HEK293 (cell line): ENCODE measurements around the gene PTPRJ.

Source experiments
- FEZF1 ChIP-seq: fragments of 450-650 bp; formaldehyde crosslinking; IDR thresholded peaks from 2 replicates; pipeline ENCODE4 v1.5.1; 2016; ENCODE audit warnings: missing biosample characterization, missing genetic modification characterization
- GFI1B ChIP-seq: fragments of 450-650 bp; formaldehyde crosslinking; IDR thresholded peaks from 2 replicates; pipeline ENCODE4 v1.5.1; 2016; ENCODE audit warnings: missing biosample characterization, missing genetic modification characterization
- PATZ1 ChIP-seq: fragments of 450-650 bp; formaldehyde crosslinking; IDR thresholded peaks from 2 replicates; pipeline ENCODE4 v1.5.1; 2016; ENCODE audit warnings: missing biosample characterization, missing genetic modification characterization
- PRDM6 ChIP-seq: fragments of 450-650 bp; formaldehyde crosslinking; IDR thresholded peaks from 2 replicates; pipeline ENCODE4 v1.5.1; 2017; ENCODE audit warnings: missing biosample characterization, missing genetic modification characterization
- SP7 ChIP-seq: fragments of 450-650 bp; formaldehyde crosslinking; IDR thresholded peaks from 2 replicates; pipeline ENCODE4 v1.5.1; 2016; ENCODE audit warnings: missing biosample characterization, missing genetic modification characterization
- ZBTB1 ChIP-seq: fragments of 450-650 bp; formaldehyde crosslinking; IDR thresholded peaks from 2 replicates; pipeline ENCODE4 v1.5.1; 2016; ENCODE audit warnings: missing biosample characterization, missing genetic modification characterization
- ZBTB17 ChIP-seq: fragments of 450-650 bp; formaldehyde crosslinking; IDR thresholded peaks from 2 replicates; pipeline ENCODE4 v1.5.1; 2016; ENCODE audit warnings: missing biosample characterization, missing genetic modification characterization
- ZBTB44 ChIP-seq: fragments of 450-650 bp; IDR thresholded peaks from 2 replicates; pipeline ENCODE4 v1.5.1; 2018; ENCODE audit warnings: missing biosample characterization, mild to moderate bottlenecking, missing genetic modification characterization
- ZBTB8A ChIP-seq: fragments of 450-650 bp; formaldehyde crosslinking; IDR thresholded peaks from 2 replicates; pipeline ENCODE4 v1.5.1; 2016; ENCODE audit warnings: missing biosample characterization, missing genetic modification characterization
- ZFHX2 ChIP-seq: fragments of 450-650 bp; formaldehyde crosslinking; conservative IDR thresholded peaks from 2 replicates; pipeline ENCODE4 v1.5.1; 2016; ENCODE audit warnings: missing biosample characterization, missing genetic modification characterization
- ZFP3 ChIP-seq: fragments of 450-650 bp; formaldehyde crosslinking; IDR thresholded peaks from 2 replicates; pipeline ENCODE4 v1.5.1; 2016; ENCODE audit warnings: low read depth, missing biosample characterization, missing genetic modification characterization
- ZFP37 ChIP-seq: fragments of 450-650 bp; formaldehyde crosslinking; IDR thresholded peaks from 2 replicates; pipeline ENCODE4 v1.5.1; 2016; ENCODE audit warnings: missing biosample characterization, missing genetic modification characterization
- ZFP69B ChIP-seq: fragments of 450-650 bp; formaldehyde crosslinking; IDR thresholded peaks from 2 replicates; pipeline ENCODE4 v1.5.1; 2016; ENCODE audit warnings: missing biosample characterization, missing genetic modification characterization
- ZNF2 ChIP-seq: fragments of 450-650 bp; formaldehyde crosslinking; IDR thresholded peaks from 2 replicates; pipeline ENCODE4 v1.5.1; 2016; ENCODE audit warnings: missing biosample characterization, missing genetic modification characterization
- ZNF211 ChIP-seq: fragments of 450-650 bp; formaldehyde crosslinking; IDR thresholded peaks from 2 replicates; pipeline ENCODE4 v1.5.1; 2016; ENCODE audit warnings: low read depth, missing biosample characterization, missing genetic modification characterization
- ZNF239 ChIP-seq: fragments of 450-650 bp; formaldehyde crosslinking; IDR thresholded peaks from 2 replicates; pipeline ENCODE4 v1.5.1; 2016; ENCODE audit warnings: missing biosample characterization, missing genetic modification characterization
- ZNF24 ChIP-seq: fragments of 450-650 bp; formaldehyde crosslinking; IDR thresholded peaks from 2 replicates; pipeline ENCODE4 v1.5.1; 2016; ENCODE audit warnings: missing biosample characterization, missing genetic modification characterization
- ZNF248 ChIP-seq: fragments of 450-650 bp; formaldehyde crosslinking; IDR thresholded peaks from 2 replicates; pipeline ENCODE4 v1.5.1; 2017; ENCODE audit warnings: missing biosample characterization, missing genetic modification characterization
- ZNF366 ChIP-seq: fragments of 450-650 bp; formaldehyde crosslinking; conservative IDR thresholded peaks from 2 replicates; pipeline ENCODE4 v1.5.1; 2016; ENCODE audit warnings: missing biosample characterization, missing genetic modification characterization
- ZNF416 ChIP-seq: fragments of 450-650 bp; formaldehyde crosslinking; IDR thresholded peaks from 2 replicates; pipeline ENCODE4 v1.5.1; 2016; ENCODE audit warnings: missing biosample characterization, missing genetic modification characterization
- ZNF449 ChIP-seq: fragments of 450-650 bp; formaldehyde crosslinking; IDR thresholded peaks from 2 replicates; pipeline ENCODE4 v1.5.1; 2017; ENCODE audit warnings: missing biosample characterization, mild to moderate bottlenecking, missing genetic modification characterization, moderate library complexity
- ZNF558 ChIP-seq: fragments of 450-650 bp; formaldehyde crosslinking; IDR thresholded peaks from 2 replicates; pipeline ENCODE4 v1.5.1; 2016; ENCODE audit warnings: missing biosample characterization, missing genetic modification characterization
- ZNF585B ChIP-seq: fragments of 450-650 bp; formaldehyde crosslinking; IDR thresholded peaks from 2 replicates; pipeline ENCODE4 v1.5.1; 2016; ENCODE audit warnings: missing biosample characterization, missing genetic modification characterization
- ZNF624 ChIP-seq: fragments of 450-650 bp; formaldehyde crosslinking; IDR thresholded peaks from 2 replicates; pipeline ENCODE4 v1.5.1; 2017; ENCODE audit warnings: missing biosample characterization, missing genetic modification characterization
- ZNF692 ChIP-seq: fragments of 450-650 bp; formaldehyde crosslinking; IDR thresholded peaks from 2 replicates; pipeline ENCODE4 v1.5.1; 2016; ENCODE audit warnings: missing biosample characterization, missing genetic modification characterization
- ZNF791 ChIP-seq: fragments of 450-650 bp; formaldehyde crosslinking; IDR thresholded peaks from 2 replicates; pipeline ENCODE4 v1.5.1; 2016; ENCODE audit warnings: missing biosample characterization, missing genetic modification characterization

Gene PTPRJ

GRCh38 chr11:48103621-48104567 lies 123.5 kb downstream of the PTPRJ start (continued):
- peak; percentile 26; the same call in 1 of the 2 replicates for TF ChIP-seq ZBTB17 (tag by site-specific recombination)
- TF ChIP-seq ZNF248 (tag by site-specific recombination) = no peak
- TF ChIP-seq ZNF558 (tag by site-specific recombination) = no peak
- TF ChIP-seq ZBTB8A (tag by site-specific recombination) = no peak
- TF ChIP-seq ZFHX2 = no peak
- TF ChIP-seq ZNF211 (tag by site-specific recombination) = no peak
- 0 out of 2 replicates have a peak, but pooled peaks have one; percentile 36 for TF ChIP-seq ZNF692 (tag by site-specific recombination)
- no peak for TF ChIP-seq ZNF791 (tag by site-specific recombination)
- TF ChIP-seq ZNF2 = no peak
- TF ChIP-seq ZFP3 (tag by site-specific recombination) = no peak
- no peak for TF ChIP-seq PATZ1 (tag by site-specific recombination)
- 0 out of 2 replicates have a peak, but pooled peaks have one; percentile 24 for TF ChIP-seq ZFP69B (tag by site-specific recombination)
- TF ChIP-seq GFI1B = peak; percentile 97
- peak; percentile 62 for TF ChIP-seq ZNF366 (tag by site-specific recombination)
- TF ChIP-seq ZNF449 (tag by site-specific recombination) = peak; percentile 71
- TF ChIP-seq ZFP37 (tag by site-specific recombination) = no peak
- no peak for TF ChIP-seq ZBTB44 (tag by site-specific recombination)
- TF ChIP-seq ZBTB1 (tag by site-specific recombination) = no peak
- TF ChIP-seq ZNF24 (tag by site-specific recombination) = no peak
- TF ChIP-seq PRDM6 (tag by site-specific recombination) = peak; percentile 64
- TF ChIP-seq ZNF585B (tag by site-specific recombination) = no peak
- TF ChIP-seq FEZF1 (tag by site-specific recombination) = peak; percentile 94
- 0 out of 2 replicates have a peak, but pooled peaks have one; percentile 30 for TF ChIP-seq SP7 (tag by site-specific recombination)
- no peak for TF ChIP-seq ZNF624 (tag by site-specific recombination)
- no peak for TF ChIP-seq ZNF416 (tag by site-specific recombination)
- no peak for TF ChIP-seq ZNF239 (tag by site-specific recombination)
- TF ChIP-seq, all 188 proteins: peak for 13
